Tibial nerve (tissue), 4 donors: ENCODE data around the gene DLGAP4.

ENCODE experiments used
- CTCF ChIP-seq, 5 experiments: fragments of 200-600 bp in 3 of 5; fragments of 450-650 bp in 2 of 5; sonication (generic) in 3 of 5; IDR thresholded peaks; one replicate each; pipeline ENCODE4 v1.5.1; 2016 to 2019; ENCODE audit warnings: antibody characterized with exemption in 5 of 5, mild to moderate bottlenecking in 3 of 5, moderate library complexity in 2 of 5
- EP300 ChIP-seq, 2 donors: sonication (generic); formaldehyde crosslinking; IDR thresholded peaks; one replicate each; pipeline ENCODE4 v1.6.1; 2017; ENCODE audit warnings: antibody characterized with exemption in 2 of 2, mild to moderate bottlenecking in 1 of 2
- POLR2A ChIP-seq, 2 donors: fragments of 450-650 bp; IDR thresholded peaks; one replicate each; pipeline ENCODE4 v1.6.1; 2017; ENCODE audit warnings: antibody characterized with exemption in 2 of 2, mild to moderate bottlenecking in 2 of 2, moderate library complexity in 2 of 2

GRCh38 chr20:36407199-36407733, 101.1 kb downstream of the DLGAP4 start:
- TF ChIP-seq CTCF (IDR thresholded peaks at IDR 0.05) (no peak), EP300 (IDR thresholded peaks at IDR 0.05) (no peak), POLR2A (IDR thresholded peaks at IDR 0.05) (no peak)
